HFF-Myc (cell line): Measurements from ENCODE around the gene TDO2.

ENCODE experiments used
- DNase-seq: peaks from one replicate; pipeline ENCODE4 v3.0.0-alpha.2; 2011; ENCODE audit warnings: low read depth; ENCODE audit errors: extremely low read depth
- H3K4me3 ChIP-seq: replicated peaks from 2 replicates; pipeline ENCODE4 v1.5.1; 2011; ENCODE audit warnings: low read depth, mild to moderate bottlenecking, control low read depth, low read length
- CTCF ChIP-seq: IDR thresholded peaks from 2 replicates; pipeline ENCODE4 v1.5.1; 2012; ENCODE audit warnings: mild to moderate bottlenecking, low read depth, low read length, control low read depth; ENCODE audit errors: missing control alignments

Gene TDO2

GRCh38 chr4:155959417-155959816, 55.9 kb downstream of the TDO2 start:
- no peak for TF ChIP-seq CTCF
- DNase-seq = no peak
- H3K4me3 ChIP-seq = no peak overlapping the region

DNA sequence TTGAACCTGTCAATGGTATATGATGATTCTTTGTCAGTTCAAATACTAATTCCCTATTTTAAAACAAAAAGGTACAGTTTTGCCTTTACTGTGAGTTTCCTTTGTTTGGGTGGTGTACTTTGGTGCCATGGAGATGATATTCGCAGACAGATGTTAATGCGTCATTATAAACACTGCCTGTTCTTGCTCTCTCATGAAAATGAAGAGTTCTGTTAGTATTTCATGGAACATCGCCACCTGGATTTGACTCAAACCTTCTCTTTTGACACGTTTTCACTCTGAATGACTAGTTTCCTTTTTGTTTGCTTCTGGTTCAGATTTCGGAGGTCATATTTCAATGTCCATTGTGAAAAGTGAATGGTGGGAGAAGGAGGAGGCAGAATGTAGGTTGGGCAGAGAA, 57.0 kb downstream of the TDO2 start:
- no peak for DNase-seq
- TF ChIP-seq CTCF = no peak
- H3K4me3 ChIP-seq = no peak overlapping the region

DNA sequence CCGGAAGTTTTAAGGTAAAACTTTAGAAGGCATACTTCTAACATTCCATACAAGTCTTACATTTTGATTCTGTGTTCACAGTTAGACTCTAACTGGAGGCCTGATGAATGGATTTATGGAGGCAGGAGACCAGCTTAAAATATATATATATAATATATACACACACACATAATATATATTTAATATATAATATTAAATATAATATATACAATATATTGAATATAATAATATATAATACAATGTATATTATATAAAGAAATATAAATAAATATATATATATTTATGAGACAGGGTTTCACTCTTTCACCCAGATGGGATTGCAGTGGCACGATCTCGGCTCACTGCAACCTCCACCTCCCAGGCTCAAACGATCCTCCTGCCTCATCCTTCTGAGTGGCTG, 58.1 kb downstream of the TDO2 start:
- no peak overlapping the region for H3K4me3 ChIP-seq
- no peak for DNase-seq
- no peak for TF ChIP-seq CTCF

GRCh38 chr4:155962767-155963166, 59.3 kb downstream of the TDO2 start:
- H3K4me3 ChIP-seq = no peak overlapping the region
- no peak for TF ChIP-seq CTCF
- DNase-seq = no peak

DNA sequence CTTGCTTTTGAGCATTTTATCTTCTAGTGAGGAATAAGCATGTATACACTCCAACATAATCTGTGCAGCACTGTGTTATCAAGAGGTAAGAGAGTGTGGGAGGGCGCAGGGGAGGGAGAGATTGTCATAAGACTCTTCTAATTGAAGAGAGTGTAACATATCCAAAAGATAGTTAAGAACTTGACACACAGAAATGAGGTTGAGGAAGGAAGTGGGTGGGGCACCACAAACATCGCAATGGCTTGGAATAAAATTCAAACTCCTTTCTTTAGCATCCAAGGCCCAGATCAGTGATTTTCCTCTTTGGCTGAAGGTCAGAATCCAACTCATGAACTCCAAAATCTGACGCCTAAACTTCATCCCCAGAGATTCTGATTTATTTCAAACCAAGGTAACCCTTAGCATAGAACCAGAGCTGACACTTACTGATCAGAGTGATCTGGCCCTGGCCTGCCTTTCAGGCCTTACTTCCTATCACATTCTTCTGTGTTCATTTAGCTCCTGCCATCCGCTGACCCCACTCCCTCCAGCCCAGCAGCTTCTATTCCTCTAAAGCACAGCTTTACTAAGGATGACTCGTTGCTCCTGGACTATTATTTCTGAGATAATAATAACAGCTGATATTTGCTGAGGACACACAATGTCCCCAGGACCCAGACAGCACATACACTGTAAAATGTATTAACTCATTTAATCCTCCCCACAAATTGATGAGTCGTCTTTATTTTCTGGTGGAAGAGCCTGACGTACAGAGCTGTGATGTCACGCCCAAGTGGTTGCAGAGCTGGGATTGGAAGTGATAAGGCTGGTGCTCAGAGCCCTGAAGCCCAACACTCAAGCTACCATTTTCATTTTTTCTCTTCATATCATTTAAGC, 60.8 kb downstream of the TDO2 start:
- DNase-seq = no peak
- no peak for TF ChIP-seq CTCF
- no peak overlapping the region for H3K4me3 ChIP-seq

DNA sequence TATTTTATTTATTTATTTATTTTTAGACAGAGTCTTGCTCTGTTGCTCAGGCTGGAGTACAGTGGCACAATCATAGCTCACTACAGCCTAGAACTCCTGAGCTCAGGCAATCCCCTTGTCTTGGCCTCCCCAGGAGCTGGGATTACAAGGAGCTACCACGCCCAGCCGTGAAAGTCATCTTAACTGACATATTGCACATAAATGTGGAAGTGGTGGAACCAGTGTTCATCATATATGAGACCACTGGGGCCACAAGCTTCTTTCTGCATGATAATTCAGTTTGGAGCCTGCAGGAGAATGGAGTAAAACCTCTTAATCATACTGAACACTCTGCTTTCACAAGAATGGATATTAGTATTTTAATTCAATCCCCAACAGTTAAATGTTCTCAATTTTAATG, 62.7 kb downstream of the TDO2 start:
- TF ChIP-seq CTCF = no peak
- DNase-seq = no peak
- no peak overlapping the region for H3K4me3 ChIP-seq

GRCh38 chr4:155966731-155967395, 63.4 kb downstream of the TDO2 start:
- no peak overlapping the region for H3K4me3 ChIP-seq
- no peak for TF ChIP-seq CTCF
- no peak for DNase-seq
